Karpas-422 (cell line): ENCODE measurements around the gene TBC1D19. TPM values are rescaled to one million over a fixed set of nuclear protein-coding genes. Genes with fewer than 3 reads are reported as not detected.

ENCODE experiments used
- DNase-seq: peaks from one replicate; pipeline ENCODE4 v3.0.0-alpha.2; 2015
- H2AFZ ChIP-seq: fragments of 200-600 bp; sonication (generic); 2 replicates; pipeline ENCODE4 v1.6.1; 2014; ENCODE audit warnings: antibody characterized with exemption, low read length, mixed read lengths
- H3K27ac ChIP-seq: fragments of 200-600 bp; sonication (generic); 2 replicates; pipeline ENCODE4 v1.5.1; 2014; ENCODE audit warnings: mild to moderate bottlenecking, low read length, moderate library complexity
- H3K27me3 ChIP-seq: fragments of 200-600 bp; sonication (generic); 2 replicates; pipeline ENCODE4 v1.6.1; 2014; ENCODE audit warnings: low read length, mixed read lengths
- H3K36me3 ChIP-seq: fragments of 200-600 bp; sonication (generic); 2 replicates; pipeline ENCODE4 v1.6.1; 2014; ENCODE audit warnings: low read length, mixed read lengths; ENCODE audit not compliant: insufficient read depth
- H3K4me1 ChIP-seq: fragments of 200-600 bp; sonication (generic); 2 replicates; pipeline ENCODE4 v1.6.1; 2014; ENCODE audit warnings: mild to moderate bottlenecking, low read length, mixed read lengths
- H3K4me2 ChIP-seq: fragments of 200-600 bp; sonication (generic); 2 replicates; pipeline ENCODE4 v1.6.1; 2014; ENCODE audit warnings: low read length, low read depth, mild to moderate bottlenecking; ENCODE audit not compliant: poor library complexity, severe bottlenecking
- H3K4me3 ChIP-seq: fragments of 200-600 bp; sonication (generic); 2 replicates; pipeline ENCODE4 v1.5.1; 2014; ENCODE audit warnings: mild to moderate bottlenecking, antibody characterized with exemption, low read length, mixed read lengths
- H3K79me2 ChIP-seq: fragments of 200-600 bp; sonication (generic); 2 replicates; pipeline ENCODE4 v1.6.1; 2014; ENCODE audit warnings: mild to moderate bottlenecking, low read length, mixed read lengths
- H3K9ac ChIP-seq: fragments of 200-600 bp; sonication (generic); 2 replicates; pipeline ENCODE4 v1.6.0; 2014; ENCODE audit warnings: low read length
- H3K9me2 ChIP-seq: fragments of 200-600 bp; sonication (generic), shearing (Covaris generic); replicated peaks from 2 replicates; pipeline ENCODE4 v1.6.0; 2014; ENCODE audit warnings: mild to moderate bottlenecking, low read length, moderate library complexity; ENCODE audit not compliant: insufficient read depth
- H3K9me3 ChIP-seq: fragments of 300-700, 200-600 bp; sonication (generic); 2 replicates; pipeline ENCODE4 v1.6.1; 2014; ENCODE audit warnings: low read length, mixed read lengths
- H4K20me1 ChIP-seq: fragments of 200-600 bp; sonication (generic); 2 replicates; pipeline ENCODE4 v1.6.1; 2014; ENCODE audit warnings: mild to moderate bottlenecking, antibody characterized with exemption, low read length, low read depth; ENCODE audit not compliant: insufficient read depth
- total RNA-seq: library from RNA; depleted of rRNA; stranded (reverse); fragments of >200 nt; shearing (Covaris generic); gene quantifications from 2 replicates; pipeline ENCODE4 v1.2.3, GENCODE V29; 2014; ENCODE audit warnings: low replicate concordance

The TBC1D19 gene
- total RNA-seq, 1 experiment from 2014 or later = 14.1 TPM

GRCh38 chr4:26729027-26729426 is 145.1 kb downstream of the TBC1D19 start:
- Histone ChIP-seq H3K79me2 (no peaks in the 10 kb centered on the region), H3K9me2 (no peaks in the 10 kb centered on the region), H3K4me2 (no peak overlapping the region), H3K4me1 (peaks cover 9% of the 10 kb centered on the region), H3K36me3 (no peaks in the 10 kb centered on the region), H3K9me3 (no peaks in the 10 kb centered on the region), H3K9ac (no peak overlapping the region), H2AFZ (no peak overlapping the region), H4K20me1 (no peaks in the 10 kb centered on the region), H3K27me3 (no peaks in the 10 kb centered on the region), H3K27ac (no peak overlapping the region), H3K4me3 (no peak overlapping the region)
- no peak for DNase-seq

GRCh38 chr4:26729547-26729946 is 145.7 kb downstream of the TBC1D19 start:
- no peaks in the 10 kb centered on the region for H3K36me3 ChIP-seq

GRCh38 chr4:26731351-26732035 is 147.6 kb downstream of the TBC1D19 start:
- Histone ChIP-seq H3K4me3 (no peak overlapping the region), H3K36me3 (no peaks in the 10 kb centered on the region), H3K27me3 (no peaks in the 10 kb centered on the region), H3K4me1 (peaks cover 9% of the 10 kb centered on the region), H4K20me1 (no peaks in the 10 kb centered on the region), H3K4me2 (no peak overlapping the region), H3K9me3 (no peaks in the 10 kb centered on the region), H3K9me2 (no peaks in the 10 kb centered on the region), H3K79me2 (no peaks in the 10 kb centered on the region), H2AFZ (no peak overlapping the region), H3K27ac (no peak overlapping the region), H3K9ac (no peak overlapping the region)
- DNase-seq = no peak

More at GRCh38 chr4:26729547-26729946, 145.7 kb downstream of the TBC1D19 start:
- no peak for DNase-seq
- Histone ChIP-seq H3K4me2 (no peak overlapping the region), H3K4me1 (peaks cover 9% of the 10 kb centered on the region), H2AFZ (no peak overlapping the region), H3K9ac (no peak overlapping the region), H3K27me3 (no peaks in the 10 kb centered on the region), H3K27ac (no peak overlapping the region), H3K9me3 (no peaks in the 10 kb centered on the region), H3K4me3 (no peak overlapping the region), H3K79me2 (no peaks in the 10 kb centered on the region), H3K9me2 (no peaks in the 10 kb centered on the region), H4K20me1 (no peaks in the 10 kb centered on the region)

DNA sequence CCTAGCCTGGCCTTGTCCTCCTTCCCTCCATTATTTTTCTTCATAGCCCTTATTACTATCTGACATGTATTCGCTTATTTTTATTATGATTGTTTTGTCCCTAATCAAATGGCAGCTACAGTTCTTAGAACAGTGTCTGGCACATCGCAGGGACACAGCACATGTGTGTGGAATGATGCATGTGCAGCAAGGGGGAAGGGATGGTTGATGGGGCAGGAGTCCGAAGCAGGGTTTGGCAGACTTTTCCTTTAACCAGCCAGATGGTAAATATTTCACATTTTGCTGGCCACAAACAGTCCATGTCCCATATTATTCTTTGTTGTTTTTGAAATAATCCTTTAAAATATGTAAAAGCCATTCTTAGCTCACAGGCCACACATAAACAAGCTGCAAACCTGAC is 148.5 kb downstream of the TBC1D19 start:
- H3K9ac ChIP-seq = no peak overlapping the region
- no peaks in the 10 kb centered on the region for H3K9me3 ChIP-seq
- no peaks in the 10 kb centered on the region for H3K27me3 ChIP-seq
- no peaks in the 10 kb centered on the region for H3K79me2 ChIP-seq
- no peaks in the 10 kb centered on the region for H3K9me2 ChIP-seq
- no peak for DNase-seq
- no peak overlapping the region for H3K4me3 ChIP-seq
- no peaks in the 10 kb centered on the region for H4K20me1 ChIP-seq
- no peak overlapping the region for H2AFZ ChIP-seq
- peaks cover 9% of the 10 kb centered on the region for H3K4me1 ChIP-seq
- H3K36me3 ChIP-seq = no peaks in the 10 kb centered on the region
- H3K27ac ChIP-seq = no peak overlapping the region
- no peak overlapping the region for H3K4me2 ChIP-seq

GRCh38 chr4:26736621-26737020 is 152.7 kb downstream of the TBC1D19 start:
- no peaks in the 10 kb centered on the region for H3K79me2 ChIP-seq
- no peaks in the 10 kb centered on the region for H4K20me1 ChIP-seq
- peak overlapping the region; percentile 53 for H3K4me2 ChIP-seq
- H3K27ac ChIP-seq = peak overlapping the region; percentile 85
- H3K27me3 ChIP-seq = no peaks in the 10 kb centered on the region
- peaks cover 18% of the 10 kb centered on the region for H3K4me1 ChIP-seq
- no peaks in the 10 kb centered on the region for H3K9me2 ChIP-seq
- DNase-seq = peak; percentile 71
- no peaks in the 10 kb centered on the region for H3K36me3 ChIP-seq
- 0 out of 2 replicates have a peak overlapping the region, but pooled peaks have one; percentile 18 for H3K9ac ChIP-seq
- H3K4me3 ChIP-seq = no peak overlapping the region
- 0 out of 2 replicates have a peak overlapping the region, but pooled peaks have one; percentile 67 for H2AFZ ChIP-seq
- H3K9me3 ChIP-seq = no peaks in the 10 kb centered on the region

GRCh38 chr4:26737385-26737784 is 153.5 kb downstream of the TBC1D19 start:
- no peak overlapping the region for H2AFZ ChIP-seq

GRCh38 chr4:26741491-26741871 is 157.6 kb downstream of the TBC1D19 start:
- Histone ChIP-seq H3K4me2 (no peak overlapping the region), H3K36me3 (no peaks in the 10 kb centered on the region; the same call in 1 of the 2 replicates), H3K9me2 (no peaks in the 10 kb centered on the region), H3K9me3 (no peaks in the 10 kb centered on the region), H3K27ac (no peak overlapping the region), H3K9ac (no peak overlapping the region), H4K20me1 (no peaks in the 10 kb centered on the region), H3K4me3 (no peak overlapping the region), H3K4me1 (peaks cover 17% of the 10 kb centered on the region), H3K79me2 (no peaks in the 10 kb centered on the region), H3K27me3 (no peaks in the 10 kb centered on the region), H2AFZ (no peak overlapping the region)
- no peak for DNase-seq

More at GRCh38 chr4:26737385-26737784, 153.5 kb downstream of the TBC1D19 start:
- peaks cover 18% of the 10 kb centered on the region for H3K4me1 ChIP-seq
- H3K79me2 ChIP-seq = no peaks in the 10 kb centered on the region
- H4K20me1 ChIP-seq = no peaks in the 10 kb centered on the region
- no peaks in the 10 kb centered on the region for H3K36me3 ChIP-seq
- H3K9me2 ChIP-seq = no peaks in the 10 kb centered on the region
- H3K4me2 ChIP-seq = peak overlapping the region; percentile 53
- H3K4me3 ChIP-seq = no peak overlapping the region
- no peak for DNase-seq
- H3K9ac ChIP-seq = no peak overlapping the region
- no peaks in the 10 kb centered on the region for H3K9me3 ChIP-seq
- no peaks in the 10 kb centered on the region for H3K27me3 ChIP-seq
- H3K27ac ChIP-seq = peak overlapping the region; percentile 85

- no peaks in the 10 kb centered on the region for H3K9me2 ChIP-seq
- no peaks in the 10 kb centered on the region for H4K20me1 ChIP-seq
- no peaks in the 10 kb centered on the region for H3K79me2 ChIP-seq
- no peak overlapping the region for H3K27ac ChIP-seq
- H3K4me3 ChIP-seq = no peak overlapping the region
- H2AFZ ChIP-seq = no peak overlapping the region
- H3K27me3 ChIP-seq = no peaks in the 10 kb centered on the region
- H3K4me1 ChIP-seq = peaks cover 22% of the 10 kb centered on the region
- H3K9ac ChIP-seq = no peak overlapping the region
- H3K36me3 ChIP-seq = no peaks in the 10 kb centered on the region; the same call in 1 of the 2 replicates
- no peak for DNase-seq
- no peaks in the 10 kb centered on the region for H3K9me3 ChIP-seq
- no peak overlapping the region for H3K4me2 ChIP-seq
Observed at GRCh38 chr4:26746802-26747213, 162.9 kb downstream of the TBC1D19 start.
